Measurements from ENCODE around the gene FLT4.

FLT4 gene

GRCh38 chr5:180642181-180642775, 7.1 kb downstream of the FLT4 start:
- DNase-seq (no peak), ATAC-seq (no peak)

GRCh38 chr5:180641566-180641900, 7.9 kb downstream of the FLT4 start:
- DNase-seq (no peak), ATAC-seq (no peak)

GRCh38 chr5:180640861-180641565, 8.4 kb downstream of the FLT4 start:
- ATAC-seq (no peak), DNase-seq (no peak)

GRCh38 chr5:180640611-180640860, 8.9 kb downstream of the FLT4 start:
- DNase-seq (no peak), ATAC-seq (no peak)

DNA sequence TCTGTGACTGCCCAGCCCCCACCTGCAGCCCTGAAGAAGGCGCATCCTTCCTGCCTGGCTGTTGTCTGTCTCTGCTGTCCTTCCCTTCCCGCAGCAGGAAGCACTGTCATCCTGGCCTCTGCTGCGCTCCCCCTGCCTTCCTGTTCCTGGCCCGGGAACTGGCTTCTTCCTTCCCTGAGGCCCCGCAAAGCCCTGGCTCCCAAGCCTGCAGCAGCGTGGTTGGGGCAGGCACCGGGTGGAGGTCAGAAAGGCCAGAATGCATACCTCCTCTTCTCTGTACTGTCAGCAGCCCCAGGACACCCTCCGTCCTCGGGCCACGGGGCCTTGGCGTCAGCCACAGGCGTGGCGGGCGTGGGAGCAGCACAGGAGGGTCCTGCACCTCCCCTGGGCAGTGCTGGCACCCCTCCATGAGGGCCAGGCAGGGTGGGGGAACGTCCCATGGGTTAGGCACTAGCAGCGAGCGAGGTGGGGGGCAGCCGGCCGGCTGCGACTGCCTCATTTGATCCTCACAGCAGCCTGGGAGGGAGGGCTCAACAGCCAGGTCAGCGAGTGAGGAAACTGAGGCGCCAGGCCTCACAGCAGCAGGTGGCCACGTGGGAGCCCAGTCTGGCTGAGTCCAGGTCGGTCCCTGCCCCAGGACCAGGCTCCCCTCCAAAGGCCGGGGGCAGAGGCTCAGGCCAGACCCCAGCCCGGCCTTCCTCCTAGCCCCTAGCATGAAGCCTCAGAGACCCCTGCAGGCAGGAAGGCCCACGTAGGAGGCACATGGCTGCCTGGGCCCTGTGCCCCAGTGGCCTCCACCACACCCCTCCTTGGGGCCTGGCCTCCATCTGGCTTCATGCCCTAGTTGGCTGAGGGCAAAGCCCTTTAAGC, 9.4 kb downstream of the FLT4 start:
- DNase-seq (no peak), ATAC-seq (no peak)

GRCh38 chr5:180639287-180639686, 10.1 kb downstream of the FLT4 start:
- DNase-seq, result no peak
- ATAC-seq, result no peak

- DNase-seq, result peak; percentile 1
- no peak for ATAC-seq
These were observed 11.3 kb downstream of the FLT4 start for GRCh38 chr5:180637962-180638680.

GRCh38 chr5:180636403-180637075, 12.9 kb downstream of the FLT4 start:
- ATAC-seq (no peak), DNase-seq (no peak)

DNA sequence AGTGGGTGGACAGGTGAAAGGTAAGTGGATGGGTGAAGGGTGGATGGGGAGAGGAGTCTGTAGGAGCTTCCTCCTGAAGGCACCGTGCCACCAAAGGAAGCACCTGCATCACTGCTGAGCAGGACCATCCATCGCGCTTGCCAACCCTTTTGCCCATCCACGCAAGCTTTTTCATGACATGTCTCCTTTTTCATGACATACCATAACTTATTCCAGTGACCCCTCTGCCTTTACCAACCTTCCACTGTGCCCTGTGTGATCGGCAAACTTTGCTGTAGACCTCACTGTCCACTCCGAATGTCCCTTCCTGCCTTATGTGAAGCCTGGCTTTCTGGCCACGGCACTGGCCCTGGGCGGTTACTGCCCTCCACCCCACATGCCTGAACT, 13.4 kb downstream of the FLT4 start:
- DNase-seq, result no peak

GRCh38 chr5:180633283-180634177, 15.9 kb downstream of the FLT4 start:
- DNase-seq (no peak), ATAC-seq (no peak)

More for the DNA sequence above, 13.4 kb downstream of the FLT4 start:
- ATAC-seq, result no peak

- ATAC-seq (no peak), DNase-seq (no peak)
These were observed 16.6 kb downstream of the FLT4 start for GRCh38 chr5:180632768-180633167.

DNA sequence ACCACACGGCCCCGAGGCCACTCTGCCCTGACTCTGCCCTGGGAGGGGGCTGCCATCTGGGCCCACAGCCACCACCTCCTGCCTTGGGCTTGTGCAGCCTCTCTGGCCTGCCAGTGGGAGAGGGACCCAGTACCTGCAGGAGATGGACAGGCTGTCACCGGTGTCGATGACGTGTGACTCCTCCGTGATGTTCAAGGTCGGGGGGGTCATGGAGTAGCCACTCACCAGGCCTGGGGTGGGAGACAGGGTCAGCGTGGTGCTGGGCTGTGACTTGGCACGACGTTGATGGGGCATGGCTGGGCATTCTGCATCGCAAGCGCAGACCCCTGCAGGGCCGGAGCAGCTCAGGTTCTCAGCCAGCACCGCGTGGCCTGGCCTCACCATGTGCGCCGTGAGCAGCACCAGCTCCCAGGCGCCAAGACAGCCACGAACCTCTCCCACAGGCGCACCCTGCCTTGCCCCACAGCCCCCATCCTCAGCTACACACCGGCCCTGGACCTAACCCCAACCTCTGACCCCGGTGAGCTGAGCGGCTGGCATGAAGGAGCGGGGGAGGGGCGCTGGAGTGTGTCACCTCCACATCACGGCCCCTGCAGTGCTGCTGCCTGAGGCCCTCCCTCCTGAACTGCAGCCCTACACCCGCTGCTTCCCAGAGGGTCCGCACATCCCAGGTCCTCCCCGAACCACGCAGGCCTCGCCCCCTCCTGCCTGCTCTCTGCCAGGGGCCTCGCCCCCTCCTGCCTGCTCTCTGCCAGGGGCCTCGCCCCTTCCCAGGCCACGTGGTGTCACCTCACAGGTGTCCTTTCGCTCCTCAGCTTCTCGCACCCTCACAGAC, 17.6 kb downstream of the FLT4 start:
- ATAC-seq (no peak), DNase-seq (no peak)

GRCh38 chr5:180630426-180630825, 19.0 kb downstream of the FLT4 start:
- ATAC-seq (no peak), DNase-seq (no peak)

GRCh38 chr5:180629831-180630382, 19.5 kb downstream of the FLT4 start:
- no peak for ATAC-seq
- DNase-seq, result no peak

GRCh38 chr5:180628827-180629750, 20.3 kb downstream of the FLT4 start:
- ATAC-seq (no peak), DNase-seq (no peak)

GRCh38 chr5:180628211-180628610, 21.2 kb downstream of the FLT4 start:
- DNase-seq, result no peak
- no peak for ATAC-seq

DNA sequence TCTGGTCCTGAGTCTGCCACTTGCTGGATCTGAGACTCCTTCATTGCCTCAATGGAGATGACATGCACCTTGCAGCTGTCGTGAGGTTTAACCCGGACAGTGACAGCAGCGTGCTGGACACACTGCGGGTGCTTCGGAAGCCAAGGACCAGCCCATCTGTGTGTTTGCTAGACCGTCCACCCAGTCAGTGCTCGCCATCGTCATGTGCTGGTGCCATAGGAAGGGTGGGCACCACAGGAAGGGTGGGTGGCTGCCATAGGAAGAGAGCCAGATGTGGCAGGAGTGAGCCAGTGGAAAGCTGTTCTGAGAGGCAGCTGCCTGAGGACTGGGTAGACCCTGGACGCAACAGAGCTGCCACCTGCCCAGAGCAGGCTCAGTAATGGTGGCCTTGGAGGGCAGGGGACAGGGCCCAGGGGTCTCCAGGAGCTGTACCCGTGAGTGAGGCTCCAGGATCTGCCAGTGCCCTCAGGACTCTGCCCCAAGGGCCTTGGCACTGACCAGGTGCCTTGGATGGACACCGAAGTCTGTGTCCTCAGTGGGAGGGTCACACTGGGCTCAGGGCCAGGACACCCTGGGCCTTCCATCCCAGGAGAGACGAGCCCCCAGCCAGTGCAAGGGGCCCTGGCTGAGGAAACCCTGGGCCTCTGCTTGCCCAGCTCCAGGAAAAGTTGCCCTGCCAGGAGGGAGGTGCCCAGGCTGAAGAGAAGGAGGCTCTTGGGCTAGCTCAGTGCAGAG, 21.8 kb downstream of the FLT4 start:
- no peak for ATAC-seq
- no peak for DNase-seq

DNA sequence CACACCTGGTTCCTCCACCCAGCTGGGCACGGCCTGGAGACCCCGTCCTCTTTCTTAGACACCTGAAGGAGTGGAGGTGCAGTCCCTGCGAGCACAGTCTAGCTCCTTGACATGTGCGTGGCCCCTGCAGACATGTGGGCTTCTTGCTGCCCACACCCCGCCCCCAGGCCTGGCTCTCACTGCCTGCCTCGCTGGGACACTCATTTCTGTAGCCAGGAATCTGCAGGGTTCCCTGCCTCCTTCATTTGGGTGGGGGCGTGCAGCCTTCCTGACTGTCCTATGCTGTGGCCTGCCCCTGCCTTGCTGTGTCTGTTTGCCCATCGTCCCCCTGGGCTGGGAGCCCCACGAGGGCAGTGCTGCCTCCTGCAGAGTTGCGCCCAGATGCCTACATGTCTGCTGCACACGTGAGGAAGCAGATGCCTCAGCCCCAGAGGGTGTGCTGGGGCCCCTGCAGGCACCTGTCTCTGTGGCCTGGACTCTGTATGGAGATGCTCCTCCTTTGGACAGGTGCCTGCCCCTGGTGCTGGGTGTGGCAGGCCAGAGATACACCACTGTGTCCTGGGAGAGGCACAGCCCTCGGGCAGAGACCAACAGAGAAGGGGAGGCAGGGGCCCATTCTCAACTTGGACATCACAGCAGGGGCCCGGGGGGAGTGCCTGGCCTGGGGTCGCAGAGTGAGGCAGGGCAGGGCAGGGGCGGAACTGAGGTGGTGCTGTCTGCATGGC, 22.6 kb downstream of the FLT4 start:
- DNase-seq (no peak), ATAC-seq (no peak)

Measured in stimulated activated naive CD8-positive, alpha-beta T cell treated with anti-CD3 and anti-CD28 coated beads, Interleukin-15, Interleukin-2, amounts not matched to agents 100 U/mL and 50 U/mL, for 24 hours (primary cell).